Measurements from ENCODE around the gene RDH8. TPM values are rescaled to one million over a fixed set of nuclear protein-coding genes. Genes with fewer than 3 reads are reported as not detected.

The RDH8 gene
- total and polyA plus RNA-seq, 2 donors (not counting 1 experiment from before 2014, with no cell fraction given), result 0.06 TPM; not detected in 1

DNA sequence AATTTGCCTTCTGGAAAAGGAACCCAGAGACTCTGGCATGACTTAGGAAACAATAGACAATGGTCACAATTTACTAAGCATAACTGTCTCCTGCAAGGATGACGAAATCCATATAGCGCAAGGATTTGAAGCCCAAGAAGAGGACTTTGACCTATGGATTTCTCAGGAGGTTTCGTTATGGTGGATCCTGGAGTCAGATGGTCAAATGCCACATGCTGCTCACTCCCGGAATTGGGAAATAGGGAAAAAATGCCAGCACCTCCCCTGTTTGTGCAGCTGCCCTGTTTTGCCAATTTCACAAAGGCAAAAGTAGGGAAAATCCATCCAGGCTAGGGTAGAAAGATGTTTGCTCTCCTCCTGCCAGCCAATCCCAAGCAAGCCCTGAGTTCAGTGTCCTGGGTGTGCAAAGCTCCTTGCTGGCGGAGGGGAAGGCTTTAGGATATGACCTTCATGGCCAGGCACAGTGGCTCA lies 23.4 kb downstream of the RDH8 start:
- DNase-seq (ENCODE audit: low read depth in 2 of 2), result no peak
- Histone ChIP-seq H3K4me1 (ENCODE audit: control insufficient read depth, extremely low read depth, insufficient read depth, low read length) (no peaks in the 10 kb centered on the region), H3K27me3 (ENCODE audit: control insufficient read depth, insufficient read depth, low read length) (peaks cover 25% of the 10 kb centered on the region), H3K4me3 (replicated peaks in 1 of 4; ENCODE audit: control extremely low read depth in 1 of 4, insufficient read depth in 1 of 4, low read depth in 3 of 4, low read length in 4 of 4) (no peak overlapping the region), H2AFZ (ENCODE audit: low read length) (no peak overlapping the region), H3K9ac (ENCODE audit: insufficient read depth, low read length) (no peak overlapping the region), H3K79me2 (ENCODE audit: control insufficient read depth, insufficient read depth, low read length) (no peaks in the 10 kb centered on the region), H4K20me1 (ENCODE audit: control insufficient read depth, extremely low read depth, insufficient read depth, low read length) (no peaks in the 10 kb centered on the region), H3K9me3 (ENCODE audit: control insufficient read depth, insufficient read depth, low read depth, low read length) (no peaks in the 10 kb centered on the region), H3K36me3 (ENCODE audit: control insufficient read depth, insufficient read depth, low read length) (no peaks in the 10 kb centered on the region), H3K27ac (ENCODE audit: insufficient read depth, low read length) (no peak overlapping the region), H3K4me2 (ENCODE audit: extremely low read depth, insufficient read depth, low read length) (no peak overlapping the region)
- TF ChIP-seq, protein P1, sequence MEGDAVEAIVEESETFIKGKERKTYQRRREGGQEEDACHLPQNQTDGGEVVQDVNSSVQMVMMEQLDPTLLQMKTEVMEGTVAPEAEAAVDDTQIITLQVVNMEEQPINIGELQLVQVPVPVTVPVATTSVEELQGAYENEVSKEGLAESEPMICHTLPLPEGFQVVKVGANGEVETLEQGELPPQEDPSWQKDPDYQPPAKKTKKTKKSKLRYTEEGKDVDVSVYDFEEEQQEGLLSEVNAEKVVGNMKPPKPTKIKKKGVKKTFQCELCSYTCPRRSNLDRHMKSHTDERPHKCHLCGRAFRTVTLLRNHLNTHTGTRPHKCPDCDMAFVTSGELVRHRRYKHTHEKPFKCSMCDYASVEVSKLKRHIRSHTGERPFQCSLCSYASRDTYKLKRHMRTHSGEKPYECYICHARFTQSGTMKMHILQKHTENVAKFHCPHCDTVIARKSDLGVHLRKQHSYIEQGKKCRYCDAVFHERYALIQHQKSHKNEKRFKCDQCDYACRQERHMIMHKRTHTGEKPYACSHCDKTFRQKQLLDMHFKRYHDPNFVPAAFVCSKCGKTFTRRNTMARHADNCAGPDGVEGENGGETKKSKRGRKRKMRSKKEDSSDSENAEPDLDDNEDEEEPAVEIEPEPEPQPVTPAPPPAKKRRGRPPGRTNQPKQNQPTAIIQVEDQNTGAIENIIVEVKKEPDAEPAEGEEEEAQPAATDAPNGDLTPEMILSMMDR (conservative IDR thresholded peaks at IDR 0.05 in 1 of 2, IDR thresholded peaks at IDR 0.05 in 1 of 2; ENCODE audit: low read depth in 1 of 2, low read length in 2 of 2), result no peak
- TF ChIP-seq EZH2 (IDR thresholded peaks at IDR 0.05; ENCODE audit: low read length, missing control alignments), result no peak

DNA sequence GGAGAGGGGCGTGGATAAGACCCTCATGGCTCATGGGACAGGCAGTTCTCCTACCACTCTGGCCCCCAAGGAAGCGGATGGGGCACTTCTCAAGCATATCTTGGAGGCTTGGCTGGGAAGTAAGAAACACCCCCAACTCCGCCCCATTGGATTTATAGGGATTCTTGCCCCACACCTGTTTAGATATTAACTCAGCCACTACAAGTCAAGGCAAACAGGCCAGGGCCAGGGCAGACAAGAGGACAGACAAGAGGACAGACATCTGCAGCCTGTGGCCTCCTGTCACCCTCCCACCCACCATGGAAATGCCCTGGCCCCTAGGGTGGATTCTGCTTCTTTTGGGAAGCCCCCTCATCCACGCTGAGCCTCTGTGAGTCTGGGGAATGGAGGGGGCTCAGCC lies 24.1 kb downstream of the RDH8 start:
- DNase-seq (ENCODE audit: low read depth in 2 of 2), result no peak

DNA sequence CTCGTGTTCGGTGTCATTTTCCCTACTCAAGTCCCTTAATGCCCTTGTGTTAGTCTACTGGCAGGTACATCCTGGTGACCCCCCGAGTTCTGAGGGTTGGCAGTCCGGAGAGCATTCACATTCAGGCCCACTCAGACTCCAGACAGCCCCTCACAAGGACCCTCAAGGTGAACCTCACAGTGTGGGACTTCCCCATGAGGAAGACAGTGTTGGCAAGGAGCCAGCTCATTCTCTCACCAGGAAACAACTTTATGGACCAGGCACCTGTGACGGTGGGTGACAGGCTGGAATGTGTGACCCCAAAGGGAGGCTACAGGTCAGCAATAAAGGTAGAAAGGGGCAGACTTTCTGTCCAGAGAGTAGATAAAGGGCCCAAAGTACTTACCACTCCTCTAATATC lies 24.5 kb downstream of the RDH8 start:
- Histone ChIP-seq H3K4me2 (ENCODE audit: extremely low read depth, insufficient read depth, low read length) (no peak overlapping the region), H3K27ac (ENCODE audit: insufficient read depth, low read length) (no peak overlapping the region), H3K27me3 (ENCODE audit: control insufficient read depth, insufficient read depth, low read length) (peaks cover 18% of the 10 kb centered on the region), H2AFZ (ENCODE audit: low read length) (no peak overlapping the region), H3K9me3 (ENCODE audit: control insufficient read depth, insufficient read depth, low read depth, low read length) (no peaks in the 10 kb centered on the region), H3K36me3 (ENCODE audit: control insufficient read depth, insufficient read depth, low read length) (no peaks in the 10 kb centered on the region), H3K79me2 (ENCODE audit: control insufficient read depth, insufficient read depth, low read length) (no peaks in the 10 kb centered on the region), H3K4me3 (replicated peaks in 1 of 4; ENCODE audit: control extremely low read depth in 1 of 4, insufficient read depth in 1 of 4, low read depth in 3 of 4, low read length in 4 of 4) (no peak overlapping the region), H3K4me1 (ENCODE audit: control insufficient read depth, extremely low read depth, insufficient read depth, low read length) (no peaks in the 10 kb centered on the region), H3K9ac (ENCODE audit: insufficient read depth, low read length) (no peak overlapping the region), H4K20me1 (ENCODE audit: control insufficient read depth, extremely low read depth, insufficient read depth, low read length) (no peaks in the 10 kb centered on the region)
- DNase-seq (ENCODE audit: low read depth in 2 of 2), result no peak
- TF ChIP-seq, protein P1 (conservative IDR thresholded peaks at IDR 0.05 in 1 of 2, IDR thresholded peaks at IDR 0.05 in 1 of 2; ENCODE audit: low read depth in 1 of 2, low read length in 2 of 2), result no peak
- no peak for TF ChIP-seq EZH2 (IDR thresholded peaks at IDR 0.05; ENCODE audit: low read length, missing control alignments)

More for the DNA sequence above, 24.1 kb downstream of the RDH8 start:
- no peaks in the 10 kb centered on the region for H3K36me3 ChIP-seq (ENCODE audit: control insufficient read depth, insufficient read depth, low read length)
- no peaks in the 10 kb centered on the region for H3K79me2 ChIP-seq (ENCODE audit: control insufficient read depth, insufficient read depth, low read length)
- no peak overlapping the region for H3K4me2 ChIP-seq (ENCODE audit: extremely low read depth, insufficient read depth, low read length)
- no peaks in the 10 kb centered on the region for H3K9me3 ChIP-seq (ENCODE audit: control insufficient read depth, insufficient read depth, low read depth, low read length)
- TF ChIP-seq, protein P1 (conservative IDR thresholded peaks at IDR 0.05 in 1 of 2, IDR thresholded peaks at IDR 0.05 in 1 of 2; ENCODE audit: low read depth in 1 of 2, low read length in 2 of 2), result no peak
- no peak for TF ChIP-seq EZH2 (IDR thresholded peaks at IDR 0.05; ENCODE audit: low read length, missing control alignments)
- H4K20me1 ChIP-seq (ENCODE audit: control insufficient read depth, extremely low read depth, insufficient read depth, low read length), result no peaks in the 10 kb centered on the region
- no peak overlapping the region for H3K9ac ChIP-seq (ENCODE audit: insufficient read depth, low read length)
- H3K4me3 ChIP-seq (replicated peaks in 1 of 4; ENCODE audit: control extremely low read depth in 1 of 4, insufficient read depth in 1 of 4, low read depth in 3 of 4, low read length in 4 of 4), result no peak overlapping the region
- H3K27ac ChIP-seq (ENCODE audit: insufficient read depth, low read length), result no peak overlapping the region
- H2AFZ ChIP-seq (ENCODE audit: low read length), result no peak overlapping the region
- peaks cover 22% of the 10 kb centered on the region for H3K27me3 ChIP-seq (ENCODE audit: control insufficient read depth, insufficient read depth, low read length)
- H3K4me1 ChIP-seq (ENCODE audit: control insufficient read depth, extremely low read depth, insufficient read depth, low read length), result no peaks in the 10 kb centered on the region

Data from fibroblast of lung (primary cell).